NCI-H146 treated with DMSO at 0.1 percent for 48 hours (cell line): Measurements from ENCODE around the gene SERPINA3.
"Not testable (repeated sequence)": the region's sequence is repeated elsewhere in the genome, so short reads cannot be mapped to it uniquely, and the experiment has no call there.

Source experiments
- DNase-seq: peaks from one replicate; lab custom pipeline; 2025; ENCODE audit not compliant: unreplicated experiment; lab: John Stamatoyannopoulos, UW

Gene SERPINA3

GRCh38 chr14:94584591-94585280 is 27.5 kb upstream of the SERPINA3 start:
- no peak for DNase-seq

GRCh38 chr14:94586635-94587034 is 25.6 kb upstream of the SERPINA3 start:
- DNase-seq, result no peak

- no peak for DNase-seq
Measured at GRCh38 chr14:94588311-94588710, 23.9 kb upstream of the SERPINA3 start.

- no peak for DNase-seq
Measured at GRCh38 chr14:94591073-94591472, 21.1 kb upstream of the SERPINA3 start.

- DNase-seq, result no peak
Measured at GRCh38 chr14:94591871-94592270, 20.3 kb upstream of the SERPINA3 start.

- DNase-seq, result no peak
Measured at GRCh38 chr14:94592457-94592856, 19.7 kb upstream of the SERPINA3 start.

- DNase-seq, result no peak
Measured at GRCh38 chr14:94593376-94593748, 18.8 kb upstream of the SERPINA3 start.

- no peak for DNase-seq
Measured at GRCh38 chr14:94593749-94594431, 18.3 kb upstream of the SERPINA3 start.

- DNase-seq, result no peak
Measured at GRCh38 chr14:94594441-94594840, 17.8 kb upstream of the SERPINA3 start.

GRCh38 chr14:94595912-94596311 is 16.3 kb upstream of the SERPINA3 start:
- DNase-seq, result no peak

GRCh38 chr14:94596361-94596760 is 15.8 kb upstream of the SERPINA3 start:
- DNase-seq, result no peak

- no peak for DNase-seq
Measured at GRCh38 chr14:94597788-94598187, 14.4 kb upstream of the SERPINA3 start.

- no peak for DNase-seq
Measured at GRCh38 chr14:94598506-94598815, 13.7 kb upstream of the SERPINA3 start.

GRCh38 chr14:94598816-94599655 is 13.2 kb upstream of the SERPINA3 start:
- DNase-seq, result no peak

- no peak for DNase-seq
Measured at GRCh38 chr14:94599656-94600004, 12.6 kb upstream of the SERPINA3 start.

- no peak for DNase-seq
Measured at GRCh38 chr14:94600148-94600545, 12.0 kb upstream of the SERPINA3 start.

GRCh38 chr14:94601884-94602391 is 10.3 kb upstream of the SERPINA3 start:
- no peak for DNase-seq

GRCh38 chr14:94602722-94603121 is 9.5 kb upstream of the SERPINA3 start:
- DNase-seq, result no peak

GRCh38 chr14:94605361-94605760 is 6.8 kb upstream of the SERPINA3 start:
- no peak for DNase-seq

- DNase-seq, result not testable (repeated sequence)
Measured at GRCh38 chr14:94608966-94609365, 3.2 kb upstream of the SERPINA3 start.

GRCh38 chr14:94611179-94611578 is 1.0 kb upstream of the SERPINA3 start:
- DNase-seq, result no peak
